OCI-LY1 (cell line): Measurements from ENCODE around the gene MTF1.

Source experiments
- H2AFZ ChIP-seq: fragments of 200-600 bp; sonication (generic), shearing (Covaris generic); 2 replicates; pipeline ENCODE4 v1.6.0; 2014; ENCODE audit warnings: antibody characterized with exemption, mild to moderate bottlenecking, low read length
- H3F3A ChIP-seq: fragments of 200-600 bp; sonication (generic), shearing (Covaris generic); 2 replicates; pipeline ENCODE4 v1.6.0; 2014; ENCODE audit warnings: mild to moderate bottlenecking, antibody characterized with exemption, low read length, moderate library complexity; ENCODE audit not compliant: insufficient read depth
- H3K27ac ChIP-seq: fragments of 200-600 bp; sonication (generic); 2 replicates; pipeline ENCODE4 v1.5.1; 2014; ENCODE audit warnings: low read length, mixed run types, mild to moderate bottlenecking, low read depth; ENCODE audit not compliant: poor library complexity, severe bottlenecking
- H3K27me3 ChIP-seq: fragments of 200-600 bp; sonication (generic); 2 replicates; pipeline ENCODE4 v1.6.0; 2014; ENCODE audit warnings: antibody characterized with exemption, mild to moderate bottlenecking, low read length, moderate library complexity; ENCODE audit not compliant: insufficient read depth
- H3K36me3 ChIP-seq: fragments of 200-600 bp; sonication (generic); 2 replicates; pipeline ENCODE4 v1.6.1; 2014; ENCODE audit warnings: mild to moderate bottlenecking, antibody characterized with exemption, low read length, moderate library complexity, mixed read lengths; ENCODE audit not compliant: insufficient read depth
- H3K4me1 ChIP-seq: fragments of 200-600 bp; sonication (generic); 2 replicates; pipeline ENCODE4 v1.5.1; 2014; ENCODE audit warnings: mild to moderate bottlenecking, low read length, moderate library complexity; ENCODE audit not compliant: insufficient read depth, severe bottlenecking
- H3K4me2 ChIP-seq: fragments of 200-600 bp; sonication (generic), shearing (Covaris generic); 2 replicates; pipeline ENCODE4 v1.6.1; 2014; ENCODE audit warnings: low read length
- H3K4me3 ChIP-seq: fragments of 200-600 bp; sonication (generic); 2 replicates; pipeline ENCODE4 v1.5.1; 2014; ENCODE audit warnings: low read length, low read depth, mild to moderate bottlenecking, mixed read lengths; ENCODE audit not compliant: poor library complexity, severe bottlenecking
- H3K79me2 ChIP-seq: fragments of 200-600 bp; shearing (Covaris generic); 2 replicates; pipeline ENCODE4 v1.6.1; 2016; ENCODE audit warnings: mixed run types, low read length, mixed read lengths; ENCODE audit not compliant: insufficient read depth
- H3K9ac ChIP-seq: fragments of 200-600 bp; sonication (generic), shearing (Covaris generic); 2 replicates; pipeline ENCODE4 v1.6.1; 2014; ENCODE audit warnings: mild to moderate bottlenecking, low read length, mixed read lengths
- H3K9me2 ChIP-seq: fragments of 200-600 bp; sonication (generic), shearing (Covaris generic); 2 replicates; pipeline ENCODE4 v1.6.1; 2014; ENCODE audit warnings: low read depth, mild to moderate bottlenecking, low read length, mixed read lengths
- H3K9me3 ChIP-seq: fragments of 200-600 bp; shearing (Covaris generic); 2 replicates; pipeline ENCODE4 v1.6.1; 2014; ENCODE audit warnings: low read length, mixed read lengths
- H4K20me1 ChIP-seq: fragments of 200-600 bp; sonication (generic), shearing (Covaris generic); 2 replicates; pipeline ENCODE4 v1.6.0; 2016; ENCODE audit warnings: mild to moderate bottlenecking, low read length; ENCODE audit not compliant: insufficient read depth
- EZH2 ChIP-seq: fragments of 200-600 bp; sonication (generic), shearing (Covaris generic); IDR thresholded peaks from 2 replicates; pipeline ENCODE4 v1.8.0; 2017; ENCODE audit warnings: borderline replicate concordance, mixed run types, mild to moderate bottlenecking, antibody characterized with exemption, low read length, moderate library complexity, mixed read lengths
- TF ChIP-seq, protein P1 (sequence below): fragments of 200-600 bp; sonication (generic), shearing (Covaris generic); IDR thresholded peaks from 2 replicates; pipeline ENCODE4 v1.5.1; 2017; ENCODE audit warnings: mild to moderate bottlenecking, antibody characterized with exemption, low read length, moderate library complexity, mixed read lengths

Gene MTF1

DNA sequence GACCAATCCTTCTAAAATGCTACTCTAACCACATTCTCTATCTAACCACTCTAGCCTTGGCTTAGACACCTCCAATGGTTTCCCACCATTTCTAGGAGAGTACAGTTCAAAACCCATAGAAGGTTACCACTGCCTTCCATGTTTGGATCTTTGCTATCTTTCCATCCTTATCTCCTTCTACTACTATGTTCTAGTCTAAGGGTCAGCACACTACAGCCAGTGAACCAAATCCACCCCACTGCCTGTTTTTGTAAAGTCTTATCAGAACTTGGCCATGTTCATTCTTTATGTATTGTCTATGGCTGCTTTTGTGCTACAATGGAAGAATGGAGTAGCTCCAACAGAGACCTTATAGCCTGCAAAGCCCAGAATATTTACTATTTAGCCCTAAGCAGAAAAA is 6.2 kb downstream of the MTF1 start:
- Histone ChIP-seq H3K79me2 (peaks cover 19% of the 10 kb centered on the region), H3K36me3 (peaks cover 38% of the 10 kb centered on the region; the same call in 1 of the 2 replicates)

DNA sequence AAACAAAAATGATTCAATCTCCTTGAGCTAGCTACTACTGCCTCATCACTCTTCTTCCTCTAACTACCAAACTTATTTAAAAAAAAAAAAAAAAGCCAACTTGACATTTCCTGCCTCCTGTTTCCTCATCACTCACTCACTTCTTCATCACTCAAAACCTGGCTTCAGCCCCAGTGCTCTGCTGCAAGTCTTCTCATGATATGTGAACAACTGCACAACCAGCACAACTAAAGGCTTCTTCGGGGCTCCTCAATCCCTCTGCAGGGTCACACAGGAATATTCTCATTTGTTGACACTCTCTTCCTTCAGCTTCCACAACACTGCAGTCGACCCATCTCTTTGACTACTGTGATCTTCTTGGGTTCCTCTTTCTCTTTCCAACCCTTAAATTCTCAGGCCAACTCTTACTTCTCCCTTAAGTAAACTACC is 7.6 kb downstream of the MTF1 start:
- no peaks in the 10 kb centered on the region for H3F3A ChIP-seq
- no peak overlapping the region for H2AFZ ChIP-seq
- no peaks in the 10 kb centered on the region for H3K9me3 ChIP-seq
- H3K4me3 ChIP-seq: no peak overlapping the region
- H3K9ac ChIP-seq: no peak overlapping the region
- TF ChIP-seq, protein P1, sequence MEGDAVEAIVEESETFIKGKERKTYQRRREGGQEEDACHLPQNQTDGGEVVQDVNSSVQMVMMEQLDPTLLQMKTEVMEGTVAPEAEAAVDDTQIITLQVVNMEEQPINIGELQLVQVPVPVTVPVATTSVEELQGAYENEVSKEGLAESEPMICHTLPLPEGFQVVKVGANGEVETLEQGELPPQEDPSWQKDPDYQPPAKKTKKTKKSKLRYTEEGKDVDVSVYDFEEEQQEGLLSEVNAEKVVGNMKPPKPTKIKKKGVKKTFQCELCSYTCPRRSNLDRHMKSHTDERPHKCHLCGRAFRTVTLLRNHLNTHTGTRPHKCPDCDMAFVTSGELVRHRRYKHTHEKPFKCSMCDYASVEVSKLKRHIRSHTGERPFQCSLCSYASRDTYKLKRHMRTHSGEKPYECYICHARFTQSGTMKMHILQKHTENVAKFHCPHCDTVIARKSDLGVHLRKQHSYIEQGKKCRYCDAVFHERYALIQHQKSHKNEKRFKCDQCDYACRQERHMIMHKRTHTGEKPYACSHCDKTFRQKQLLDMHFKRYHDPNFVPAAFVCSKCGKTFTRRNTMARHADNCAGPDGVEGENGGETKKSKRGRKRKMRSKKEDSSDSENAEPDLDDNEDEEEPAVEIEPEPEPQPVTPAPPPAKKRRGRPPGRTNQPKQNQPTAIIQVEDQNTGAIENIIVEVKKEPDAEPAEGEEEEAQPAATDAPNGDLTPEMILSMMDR: no peak
- peaks cover 12% of the 10 kb centered on the region for H3K79me2 ChIP-seq
- no peaks in the 10 kb centered on the region for H3K9me2 ChIP-seq
- H3K4me2 ChIP-seq: no peak overlapping the region
- peaks cover 11% of the 10 kb centered on the region for H3K4me1 ChIP-seq
- H3K27ac ChIP-seq: peak overlapping the region; percentile 33
- H4K20me1 ChIP-seq: no peaks in the 10 kb centered on the region
- no peaks in the 10 kb centered on the region for H3K27me3 ChIP-seq
- peaks cover 40% of the 10 kb centered on the region; the same call in 1 of the 2 replicates for H3K36me3 ChIP-seq

More for the DNA sequence above, 6.2 kb downstream of the MTF1 start:
- H3K4me3 ChIP-seq: no peak overlapping the region
- no peaks in the 10 kb centered on the region for H3K27me3 ChIP-seq
- peaks cover 14% of the 10 kb centered on the region for H3K4me1 ChIP-seq
- H3K27ac ChIP-seq: no peak overlapping the region
- no peaks in the 10 kb centered on the region for H4K20me1 ChIP-seq
- no peaks in the 10 kb centered on the region for H3K9me2 ChIP-seq
- no peaks in the 10 kb centered on the region for H3K9me3 ChIP-seq
- TF ChIP-seq EZH2: no peak
- TF ChIP-seq, protein P1: no peak
- no peak overlapping the region for H3K9ac ChIP-seq
- no peaks in the 10 kb centered on the region for H3F3A ChIP-seq
- H2AFZ ChIP-seq: no peak overlapping the region
- H3K4me2 ChIP-seq: no peak overlapping the region

DNA sequence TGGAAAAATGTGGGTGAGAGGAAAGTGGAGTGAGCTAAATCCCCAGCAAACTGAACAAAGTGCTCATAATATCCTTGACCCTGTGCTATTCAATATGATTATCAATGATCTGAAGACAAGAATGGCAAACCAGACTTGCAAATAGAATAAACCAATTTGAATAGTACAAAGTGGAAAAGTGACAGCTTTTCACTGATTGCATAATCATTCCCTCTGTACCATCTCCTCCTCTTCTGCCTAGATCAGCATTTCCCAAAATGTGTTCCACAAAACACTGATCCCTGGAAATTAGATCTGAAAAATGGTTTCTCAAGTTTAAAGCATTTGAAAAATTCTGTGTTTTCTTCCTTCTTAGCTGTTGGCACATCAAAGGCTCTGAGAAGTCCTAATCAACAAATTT is 8.1 kb downstream of the MTF1 start:
- Histone ChIP-seq H3K79me2 (peaks cover 12% of the 10 kb centered on the region), H3F3A (no peaks in the 10 kb centered on the region), H3K27ac (no peak overlapping the region), H3K9me2 (no peaks in the 10 kb centered on the region), H4K20me1 (no peaks in the 10 kb centered on the region), H3K36me3 (peaks cover 38% of the 10 kb centered on the region; the same call in 1 of the 2 replicates), H3K4me3 (no peak overlapping the region), H3K4me1 (peaks cover 11% of the 10 kb centered on the region), H2AFZ (no peak overlapping the region), H3K4me2 (no peak overlapping the region), H3K9ac (no peak overlapping the region), H3K27me3 (no peaks in the 10 kb centered on the region), H3K9me3 (no peaks in the 10 kb centered on the region)
- TF ChIP-seq, protein P1: no peak
- TF ChIP-seq EZH2: no peak
